Measurements from ENCODE around the gene LAMC1.

Gene LAMC1

GRCh38 chr1:183027791-183028190 lies 4.6 kb downstream of the LAMC1 start:
- no peak overlapping the region for H3K4me3 ChIP-seq (ENCODE audit: low read depth, low read length)
- DNase-seq (ENCODE audit: low read depth) = no peak
- TF ChIP-seq POLR2A (IDR thresholded peaks at IDR 0.05; ENCODE audit: extremely low read depth, insufficient read length) = no peak
- TF ChIP-seq, protein P1, sequence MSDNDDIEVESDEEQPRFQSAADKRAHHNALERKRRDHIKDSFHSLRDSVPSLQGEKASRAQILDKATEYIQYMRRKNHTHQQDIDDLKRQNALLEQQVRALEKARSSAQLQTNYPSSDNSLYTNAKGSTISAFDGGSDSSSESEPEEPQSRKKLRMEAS (IDR thresholded peaks at IDR 0.05; ENCODE audit: low read depth, low read length) = no peak
- no peak for TF ChIP-seq MYC (IDR thresholded peaks at IDR 0.05; ENCODE audit: low read depth, low read length)
- TF ChIP-seq, protein P2, sequence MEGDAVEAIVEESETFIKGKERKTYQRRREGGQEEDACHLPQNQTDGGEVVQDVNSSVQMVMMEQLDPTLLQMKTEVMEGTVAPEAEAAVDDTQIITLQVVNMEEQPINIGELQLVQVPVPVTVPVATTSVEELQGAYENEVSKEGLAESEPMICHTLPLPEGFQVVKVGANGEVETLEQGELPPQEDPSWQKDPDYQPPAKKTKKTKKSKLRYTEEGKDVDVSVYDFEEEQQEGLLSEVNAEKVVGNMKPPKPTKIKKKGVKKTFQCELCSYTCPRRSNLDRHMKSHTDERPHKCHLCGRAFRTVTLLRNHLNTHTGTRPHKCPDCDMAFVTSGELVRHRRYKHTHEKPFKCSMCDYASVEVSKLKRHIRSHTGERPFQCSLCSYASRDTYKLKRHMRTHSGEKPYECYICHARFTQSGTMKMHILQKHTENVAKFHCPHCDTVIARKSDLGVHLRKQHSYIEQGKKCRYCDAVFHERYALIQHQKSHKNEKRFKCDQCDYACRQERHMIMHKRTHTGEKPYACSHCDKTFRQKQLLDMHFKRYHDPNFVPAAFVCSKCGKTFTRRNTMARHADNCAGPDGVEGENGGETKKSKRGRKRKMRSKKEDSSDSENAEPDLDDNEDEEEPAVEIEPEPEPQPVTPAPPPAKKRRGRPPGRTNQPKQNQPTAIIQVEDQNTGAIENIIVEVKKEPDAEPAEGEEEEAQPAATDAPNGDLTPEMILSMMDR (IDR thresholded peaks at IDR 0.05; ENCODE audit: low read depth, low read length) = no peak

DNA sequence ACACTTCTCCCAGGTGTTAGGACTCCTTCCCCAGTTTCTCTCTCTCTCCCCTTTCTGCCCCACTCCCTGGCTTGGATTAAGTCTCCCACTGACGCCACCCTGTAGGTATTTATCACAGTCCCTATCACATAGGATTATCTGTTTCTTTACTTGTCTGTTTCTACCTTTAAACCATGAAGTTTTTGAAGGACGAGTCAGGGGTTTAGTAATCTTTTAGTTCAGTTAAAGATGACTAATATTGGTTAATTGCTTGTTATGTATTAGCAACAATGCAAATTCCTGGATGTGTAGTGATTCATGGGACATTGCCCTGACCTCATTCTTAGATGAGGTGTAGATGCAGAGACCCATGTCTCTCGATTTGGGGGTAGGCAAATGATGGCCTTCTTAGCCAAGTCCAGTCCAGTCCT lies 6.4 kb downstream of the LAMC1 start:
- H3K4me3 ChIP-seq (ENCODE audit: low read depth, low read length) = no peak overlapping the region
- DNase-seq (ENCODE audit: low read depth) = no peak
- TF ChIP-seq POLR2A (IDR thresholded peaks at IDR 0.05; ENCODE audit: extremely low read depth, insufficient read length) (no peak), MYC (IDR thresholded peaks at IDR 0.05; ENCODE audit: low read depth, low read length) (no peak)
- TF ChIP-seq, protein P1 (IDR thresholded peaks at IDR 0.05; ENCODE audit: low read depth, low read length) = no peak
- TF ChIP-seq, protein P2 (IDR thresholded peaks at IDR 0.05; ENCODE audit: low read depth, low read length) = no peak

DNA sequence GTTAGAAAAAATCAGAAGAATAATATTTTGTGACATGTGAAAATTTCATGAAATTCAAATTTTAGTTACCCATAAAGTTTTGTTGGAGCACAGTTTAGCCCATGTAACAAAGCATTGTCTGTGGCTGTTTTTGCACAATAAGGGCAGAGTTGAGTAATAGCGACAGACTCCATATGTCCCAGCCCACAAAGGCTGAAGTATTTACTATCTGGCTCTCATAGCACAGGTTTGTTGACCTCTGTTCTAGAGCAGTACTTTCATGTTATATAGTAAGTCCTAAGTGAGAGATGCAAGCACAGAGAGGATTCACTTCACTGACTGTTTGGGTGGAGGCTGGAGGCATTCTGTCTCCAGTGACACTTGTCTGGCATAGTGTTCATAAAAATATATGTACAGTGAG lies 6.8 kb downstream of the LAMC1 start:
- peak; percentile 88 for DNase-seq (ENCODE audit: low read depth)
- no peak overlapping the region for H3K4me3 ChIP-seq (ENCODE audit: low read depth, low read length)
- TF ChIP-seq POLR2A (IDR thresholded peaks at IDR 0.05; ENCODE audit: extremely low read depth, insufficient read length) (no peak), MYC (IDR thresholded peaks at IDR 0.05; ENCODE audit: low read depth, low read length) (peak; percentile 50; the same call in 1 of the 2 replicates)
- TF ChIP-seq, protein P2 (IDR thresholded peaks at IDR 0.05; ENCODE audit: low read depth, low read length) = no peak
- TF ChIP-seq, protein P1 (IDR thresholded peaks at IDR 0.05; ENCODE audit: low read depth, low read length) = 0 out of 2 replicates have a peak, but pooled peaks have one; percentile 19

DNA sequence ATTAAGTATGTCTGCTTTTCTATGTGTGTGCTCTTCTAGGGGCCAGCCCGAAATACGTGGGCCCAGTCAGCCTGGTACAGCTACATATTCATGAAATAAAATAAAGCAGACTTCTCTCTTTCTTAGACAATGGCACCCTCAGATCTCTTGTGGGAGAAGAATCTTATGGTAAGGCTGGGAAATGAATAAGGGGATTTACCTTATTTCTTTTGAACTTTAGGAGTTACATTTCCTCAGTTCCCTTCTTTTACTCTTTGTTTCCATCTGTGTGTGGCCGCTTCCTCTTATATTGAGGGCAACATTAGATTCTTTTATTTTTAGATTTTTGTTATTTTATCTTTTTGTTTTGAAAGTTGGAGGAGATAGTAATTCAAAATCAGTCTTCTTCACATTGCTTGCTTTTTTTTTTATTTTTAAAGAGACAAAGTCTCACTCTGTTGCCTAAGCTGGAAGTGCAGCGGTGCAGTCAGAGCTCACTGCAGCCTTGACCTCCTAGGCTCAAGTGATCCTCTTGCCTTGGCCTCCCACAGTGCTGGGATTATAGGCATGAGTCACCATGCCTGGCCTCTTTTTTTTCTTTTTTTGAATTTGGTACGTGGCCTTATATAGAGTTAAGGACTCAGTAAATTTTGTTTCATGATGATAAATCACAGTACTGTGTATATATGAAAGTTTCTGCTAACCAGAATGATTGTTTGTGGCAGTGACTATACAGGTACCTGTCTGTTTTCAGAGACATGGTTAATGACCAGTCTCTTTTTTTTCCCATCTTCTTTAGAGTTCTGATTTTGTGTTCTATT lies 9.1 kb downstream of the LAMC1 start:
- TF ChIP-seq POLR2A (IDR thresholded peaks at IDR 0.05; ENCODE audit: extremely low read depth, insufficient read length) (no peak), MYC (IDR thresholded peaks at IDR 0.05; ENCODE audit: low read depth, low read length) (no peak)
- TF ChIP-seq, protein P2 (IDR thresholded peaks at IDR 0.05; ENCODE audit: low read depth, low read length) = no peak
- TF ChIP-seq, protein P1 (IDR thresholded peaks at IDR 0.05; ENCODE audit: low read depth, low read length) = no peak
- DNase-seq (ENCODE audit: low read depth) = peak; percentile 31
- no peak overlapping the region for H3K4me3 ChIP-seq (ENCODE audit: low read depth, low read length)

DNA sequence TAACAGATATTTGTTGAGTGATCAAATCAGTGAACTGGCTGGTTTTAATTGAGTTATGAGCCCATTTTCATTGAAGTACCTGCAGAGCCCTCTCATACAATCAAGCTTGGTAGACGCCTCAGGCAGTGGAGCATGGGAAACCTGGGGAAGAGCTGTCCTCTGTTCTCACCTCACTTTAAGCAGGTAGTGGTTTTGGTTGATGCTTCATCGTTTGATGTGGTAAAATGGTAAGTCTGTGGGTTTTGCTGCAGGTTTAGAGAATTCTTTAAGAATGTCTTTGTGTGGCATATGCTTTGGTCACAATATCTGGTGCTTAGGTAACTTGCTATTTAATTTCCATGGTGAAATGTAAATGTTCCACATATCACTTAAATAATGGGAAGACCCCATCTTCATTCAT lies 10.0 kb downstream of the LAMC1 start:
- TF ChIP-seq, protein P1 (IDR thresholded peaks at IDR 0.05; ENCODE audit: low read depth, low read length) = no peak
- TF ChIP-seq POLR2A (IDR thresholded peaks at IDR 0.05; ENCODE audit: extremely low read depth, insufficient read length) = no peak
- TF ChIP-seq MYC (IDR thresholded peaks at IDR 0.05; ENCODE audit: low read depth, low read length) = no peak
- TF ChIP-seq, protein P2 (IDR thresholded peaks at IDR 0.05; ENCODE audit: low read depth, low read length) = no peak
- no peak for DNase-seq (ENCODE audit: low read depth)
- no peak overlapping the region for H3K4me3 ChIP-seq (ENCODE audit: low read depth, low read length)
